Testis (tissue), 3 donors: ENCODE measurements around the gene PCP4L1. TPM values are rescaled to one million over a fixed set of nuclear protein-coding genes. Genes with fewer than 3 reads are reported as not detected.
"Not testable (repeated sequence)": the region's sequence is repeated elsewhere in the genome, so short reads cannot be mapped to it uniquely, and the experiment has no call there.

Source experiments
- DNase-seq: peaks from one replicate; pipeline ENCODE4 v3.0.0-alpha.2; 2019
- H3K27ac ChIP-seq, 2 donors: fragments of 200-600 bp; sonication (generic); one replicate each; pipeline ENCODE4 v1.5.1; 2019
- H3K27me3 ChIP-seq: fragments of 200-600 bp; sonication (generic); one replicate; pipeline ENCODE4 v1.5.1; 2019
- H3K36me3 ChIP-seq: fragments of 200-600 bp; sonication (generic); one replicate; pipeline ENCODE4 v1.5.1; 2017; ENCODE audit warnings: low read depth; ENCODE audit errors: missing control alignments
- H3K4me1 ChIP-seq: fragments of 200-600 bp; sonication (generic); one replicate; pipeline ENCODE4 v1.5.1; 2019
- H3K4me3 ChIP-seq, 2 donors: fragments of 200-600 bp; sonication (generic); one replicate each; pipeline ENCODE4 v1.5.1; 2017 to 2019
- H3K9me3 ChIP-seq: fragments of 200-600 bp; sonication (generic); one replicate; pipeline ENCODE4 v1.5.1; 2017
- POLR2A ChIP-seq: fragments of 450-650 bp; IDR thresholded peaks from one replicate; pipeline ENCODE4 v1.6.1; 2017; ENCODE audit warnings: antibody characterized with exemption, mild to moderate bottlenecking, moderate library complexity
- WGBS, 2 donors: methylation state at CpG; one replicate each; pipeline ENCODE4 v1.1.5; 2018; 5-methylcytosine and 5-hydroxymethylcytosine counted together
- intact Hi-C: fragments of 100-400 bp; cut with DNase I; formaldehyde crosslinking; loops from one replicate; pipeline ENCODE4 v1.15.1; 2023; ENCODE audit warnings: low total_unique reads
- polyA plus RNA-seq: library from polyadenylated mRNA; stranded (reverse); fragments of 350-450 nt; fragmentation: Illumina TruSeq; extraction: RNeasy Lipid Tissue Mini Kit (QIAGEN cat#74804); gene quantifications from one replicate; pipeline ENCODE4 v1.2.3, GENCODE V29; 2014; ENCODE audit warnings: low read depth, low replicate concordance; ENCODE audit not compliant: insufficient read depth
- total RNA-seq, 2 donors: library from RNA; depleted of rRNA; stranded (reverse); fragments of >200 nt; gene quantifications; one replicate each; pipeline ENCODE4 v1.2.3, GENCODE V29; 2016
- TF ChIP-seq, protein P1 (sequence below), 3 experiments: fragments of 450-650 bp in 2 of 3; fragments of 200-600 bp in 1 of 3; sonication (generic) in 1 of 3; IDR thresholded peaks; one replicate each; pipeline ENCODE4 v1.5.1; 2016 to 2019; ENCODE audit warnings: antibody characterized with exemption in 3 of 3, mild to moderate bottlenecking in 2 of 3, moderate library complexity in 1 of 3

Gene PCP4L1
- total and polyA plus RNA-seq, 3 donors from 2014 or later, result 0.79 to 4.3 (median 3.0) TPM

DNA sequence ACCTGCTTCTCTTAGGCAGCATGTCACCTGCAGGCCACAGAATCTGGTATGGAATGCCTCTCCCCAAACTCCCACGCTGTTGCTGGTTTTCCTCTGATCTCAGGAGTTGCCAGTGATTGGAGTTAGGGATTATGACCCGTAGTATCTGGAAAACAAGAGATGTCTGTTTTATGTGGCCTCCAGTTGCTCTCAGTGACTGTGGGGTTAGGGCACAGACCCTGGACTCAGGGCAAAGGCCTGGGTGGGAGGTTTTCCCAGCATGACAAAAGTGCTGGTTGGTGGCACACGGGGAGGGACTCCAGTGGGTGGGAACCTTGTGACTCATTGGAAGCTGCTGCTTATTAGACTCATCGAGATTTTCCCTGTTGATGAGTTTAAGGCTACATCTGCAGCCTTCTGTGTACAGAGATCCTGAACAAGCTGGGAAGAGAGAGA is 20.5 kb upstream of the PCP4L1 start, which contains the start of gene NR1I3:
Gene NR1I3, minus strand, starts transcription at position 165 of the 435 bp plus-strand sequence. CDS start 1,638 bp downstream, outside the sequence.
- Histone ChIP-seq H3K4me3 (no peak within 1 kb of the TSS), H3K36me3 (no peaks in the 10 kb centered on the region), H3K4me1 (no peaks in the 10 kb centered on the region), H3K27me3 (no peaks in the 10 kb centered on the region), H3K27ac (no peak within 1 kb of the TSS), H3K9me3 (no peaks in the 10 kb centered on the region)
- intact Hi-C loops, result no loop called here
- no peak for DNase-seq
- TF ChIP-seq, protein P1, sequence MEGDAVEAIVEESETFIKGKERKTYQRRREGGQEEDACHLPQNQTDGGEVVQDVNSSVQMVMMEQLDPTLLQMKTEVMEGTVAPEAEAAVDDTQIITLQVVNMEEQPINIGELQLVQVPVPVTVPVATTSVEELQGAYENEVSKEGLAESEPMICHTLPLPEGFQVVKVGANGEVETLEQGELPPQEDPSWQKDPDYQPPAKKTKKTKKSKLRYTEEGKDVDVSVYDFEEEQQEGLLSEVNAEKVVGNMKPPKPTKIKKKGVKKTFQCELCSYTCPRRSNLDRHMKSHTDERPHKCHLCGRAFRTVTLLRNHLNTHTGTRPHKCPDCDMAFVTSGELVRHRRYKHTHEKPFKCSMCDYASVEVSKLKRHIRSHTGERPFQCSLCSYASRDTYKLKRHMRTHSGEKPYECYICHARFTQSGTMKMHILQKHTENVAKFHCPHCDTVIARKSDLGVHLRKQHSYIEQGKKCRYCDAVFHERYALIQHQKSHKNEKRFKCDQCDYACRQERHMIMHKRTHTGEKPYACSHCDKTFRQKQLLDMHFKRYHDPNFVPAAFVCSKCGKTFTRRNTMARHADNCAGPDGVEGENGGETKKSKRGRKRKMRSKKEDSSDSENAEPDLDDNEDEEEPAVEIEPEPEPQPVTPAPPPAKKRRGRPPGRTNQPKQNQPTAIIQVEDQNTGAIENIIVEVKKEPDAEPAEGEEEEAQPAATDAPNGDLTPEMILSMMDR (IDR thresholded peaks at IDR 0.05), result no peak
- no peak for TF ChIP-seq POLR2A
- WGBS, 2 donors, result 65 to 69% methylated on average over 4 of the region's 4 CpGs

DNA sequence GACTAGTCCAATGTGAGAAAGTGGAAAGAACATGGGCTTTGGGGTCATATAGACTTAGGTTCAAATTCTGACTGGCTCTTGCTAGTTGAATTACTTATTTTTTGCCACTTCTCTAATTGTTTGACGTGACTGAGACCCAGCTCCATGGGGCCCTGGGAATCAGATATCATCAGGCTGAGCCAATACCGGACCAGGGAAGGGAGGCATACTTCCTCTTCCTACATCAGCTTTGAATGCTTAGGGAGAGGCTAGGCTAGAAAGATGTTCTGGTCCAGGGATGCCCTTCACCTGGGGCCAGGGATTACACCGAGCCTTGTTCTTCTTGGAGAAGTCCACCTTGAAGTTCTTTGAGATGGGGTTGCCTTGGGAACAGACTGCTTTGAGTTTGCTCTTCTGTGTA is 16.9 kb upstream of the PCP4L1 start:
- 77% methylated on average over 3 of the region's 3 CpGs for WGBS, 2 donors
- H3K27me3 ChIP-seq, result no peaks in the 10 kb centered on the region
- no peaks in the 10 kb centered on the region for H3K9me3 ChIP-seq
- intact Hi-C loops, result no loop called here
- no peak for TF ChIP-seq POLR2A
- TF ChIP-seq, protein P1 (IDR thresholded peaks at IDR 0.05), result no peak
- no peak for DNase-seq
- H3K27ac ChIP-seq, result no peak overlapping the region
- H3K4me1 ChIP-seq, result no peaks in the 10 kb centered on the region
- H3K4me3 ChIP-seq, result no peak overlapping the region
- H3K36me3 ChIP-seq, result no peaks in the 10 kb centered on the region

DNA sequence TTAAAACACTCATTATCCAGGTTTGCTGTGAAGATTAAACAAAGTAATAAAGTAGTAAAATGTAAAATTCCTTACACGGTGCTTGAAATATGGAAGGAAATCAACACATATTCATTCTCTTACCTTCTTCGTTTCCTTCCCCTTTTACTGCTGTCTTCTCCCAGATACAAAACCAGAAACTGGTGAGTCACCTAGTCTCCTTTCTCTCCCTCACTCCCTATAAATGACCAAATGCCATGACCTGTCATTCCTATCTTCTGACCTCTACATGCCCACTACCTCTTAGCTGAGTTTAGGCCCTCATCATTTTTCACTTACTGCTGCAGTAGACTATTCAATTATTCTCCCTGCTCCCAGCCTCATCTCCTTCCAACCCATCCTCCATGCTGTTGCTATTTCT is 16.2 kb upstream of the PCP4L1 start:
- WGBS, 2 donors, result 86 to 98% methylated on average over 2 of the region's 2 CpGs
- intact Hi-C loops, result no loop called here
- TF ChIP-seq, protein P1 (IDR thresholded peaks at IDR 0.05), result no peak
- no peak for TF ChIP-seq POLR2A
- Histone ChIP-seq H3K4me1 (no peaks in the 10 kb centered on the region), H3K36me3 (no peaks in the 10 kb centered on the region), H3K9me3 (no peaks in the 10 kb centered on the region), H3K27ac (no peak overlapping the region), H3K27me3 (no peaks in the 10 kb centered on the region), H3K4me3 (no peak overlapping the region)
- DNase-seq, result no peak

DNA sequence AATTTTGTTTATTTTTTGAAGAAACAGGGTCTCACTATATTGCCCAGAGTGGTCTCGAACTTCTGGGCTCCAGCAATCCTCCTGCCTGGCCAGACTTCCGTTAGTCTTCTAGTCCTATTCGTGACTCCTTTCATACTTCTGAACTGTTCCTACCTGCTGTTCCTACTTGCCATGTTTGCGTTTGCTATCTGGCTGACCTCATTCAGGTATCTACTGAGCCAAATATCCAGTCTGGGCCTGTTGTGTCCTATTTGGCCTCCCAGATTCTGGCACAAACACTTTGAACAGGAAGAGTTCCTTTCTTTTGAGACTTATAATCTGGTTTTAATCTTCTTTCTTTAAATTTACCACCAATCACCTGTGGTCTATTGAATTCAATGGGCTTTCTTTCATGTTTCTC is 13.7 kb upstream of the PCP4L1 start:
- no peak overlapping the region for H3K4me3 ChIP-seq
- no peaks in the 10 kb centered on the region for H3K36me3 ChIP-seq
- no peak for DNase-seq
- no peaks in the 10 kb centered on the region for H3K9me3 ChIP-seq
- H3K27me3 ChIP-seq, result no peaks in the 10 kb centered on the region
- H3K27ac ChIP-seq, result no peak overlapping the region
- intact Hi-C loops, result no loop called here
- 80 to 84% methylated on average over 4 of the region's 4 CpGs for WGBS, 2 donors
- no peaks in the 10 kb centered on the region for H3K4me1 ChIP-seq
- TF ChIP-seq, protein P1 (IDR thresholded peaks at IDR 0.05), result no peak
- TF ChIP-seq POLR2A, result no peak

DNA sequence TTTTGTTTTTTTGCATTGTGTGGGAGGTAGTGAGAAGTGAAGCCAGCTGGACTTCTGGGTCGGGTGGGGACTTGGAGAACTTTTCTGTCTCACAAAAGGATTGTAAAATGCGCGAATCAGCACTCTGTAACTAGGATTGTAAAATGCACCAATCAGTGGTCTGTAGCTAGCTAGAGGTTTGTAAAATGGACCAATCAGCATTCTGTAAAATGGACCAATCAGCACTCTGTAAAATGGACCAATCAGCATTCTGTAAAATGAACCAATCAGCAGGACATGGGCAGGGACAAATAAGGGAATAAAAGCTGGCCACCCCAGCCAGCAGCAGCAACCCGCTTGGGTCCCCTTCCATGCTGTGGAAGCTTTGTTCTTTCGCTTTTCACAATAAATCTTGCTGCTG is 8.4 kb upstream of the PCP4L1 start:
- H3K4me3 ChIP-seq, H3K27me3 ChIP-seq, H3K4me1 ChIP-seq, H3K9me3 ChIP-seq, intact Hi-C loops, DNase-seq, H3K36me3 ChIP-seq, H3K27ac ChIP-seq: not testable (repeated sequence)
- WGBS, 2 donors, result 67 to 75% methylated on average over 5 of the region's 5 CpGs
